ENCODE results near the gene GRM6.

GRM6 gene

GRCh38 chr5:178988436-178989220, 6.5 kb downstream of the GRM6 start:
- no peak overlapping the region for H3K27ac ChIP-seq
- H3K4me3 ChIP-seq (IDR thresholded peaks at IDR 0.05; ENCODE audit: insufficient read depth, low read depth, low read length), result no peak overlapping the region
- no peak overlapping the region for H2AFZ ChIP-seq (ENCODE audit: low read depth)
- H3K36me3 ChIP-seq (ENCODE audit: insufficient read depth), result no peaks in the 10 kb centered on the region
- H4K20me1 ChIP-seq (ENCODE audit: insufficient read depth), result no peaks in the 10 kb centered on the region
- TF ChIP-seq, protein P1, sequence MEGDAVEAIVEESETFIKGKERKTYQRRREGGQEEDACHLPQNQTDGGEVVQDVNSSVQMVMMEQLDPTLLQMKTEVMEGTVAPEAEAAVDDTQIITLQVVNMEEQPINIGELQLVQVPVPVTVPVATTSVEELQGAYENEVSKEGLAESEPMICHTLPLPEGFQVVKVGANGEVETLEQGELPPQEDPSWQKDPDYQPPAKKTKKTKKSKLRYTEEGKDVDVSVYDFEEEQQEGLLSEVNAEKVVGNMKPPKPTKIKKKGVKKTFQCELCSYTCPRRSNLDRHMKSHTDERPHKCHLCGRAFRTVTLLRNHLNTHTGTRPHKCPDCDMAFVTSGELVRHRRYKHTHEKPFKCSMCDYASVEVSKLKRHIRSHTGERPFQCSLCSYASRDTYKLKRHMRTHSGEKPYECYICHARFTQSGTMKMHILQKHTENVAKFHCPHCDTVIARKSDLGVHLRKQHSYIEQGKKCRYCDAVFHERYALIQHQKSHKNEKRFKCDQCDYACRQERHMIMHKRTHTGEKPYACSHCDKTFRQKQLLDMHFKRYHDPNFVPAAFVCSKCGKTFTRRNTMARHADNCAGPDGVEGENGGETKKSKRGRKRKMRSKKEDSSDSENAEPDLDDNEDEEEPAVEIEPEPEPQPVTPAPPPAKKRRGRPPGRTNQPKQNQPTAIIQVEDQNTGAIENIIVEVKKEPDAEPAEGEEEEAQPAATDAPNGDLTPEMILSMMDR (conservative IDR thresholded peaks at IDR 0.05; ENCODE audit: low read depth, low read length), result no peak
- H3K4me2 ChIP-seq, result no peak overlapping the region
- H3K4me1 ChIP-seq (ENCODE audit: low read depth, poor library complexity, severe bottlenecking), result no peaks in the 10 kb centered on the region
- no peaks in the 10 kb centered on the region for H3K27me3 ChIP-seq (ENCODE audit: insufficient read depth, low read depth)
- no peak overlapping the region for H3K9ac ChIP-seq
- no peaks in the 10 kb centered on the region for H3K79me2 ChIP-seq (ENCODE audit: insufficient read depth, low read depth)

- TF ChIP-seq, protein P1 (conservative IDR thresholded peaks at IDR 0.05; ENCODE audit: low read depth, low read length), result no peak
These were observed 8.7 kb downstream of the GRM6 start for GRCh38 chr5:178986326-178986960.

GRCh38 chr5:178984145-178985072, 10.7 kb downstream of the GRM6 start:
- no peaks in the 10 kb centered on the region for H3K4me1 ChIP-seq (ENCODE audit: low read depth, poor library complexity, severe bottlenecking)
- H4K20me1 ChIP-seq (ENCODE audit: insufficient read depth), result no peaks in the 10 kb centered on the region
- H3K4me2 ChIP-seq, result no peak overlapping the region
- H3K27ac ChIP-seq, result no peak overlapping the region
- H3K36me3 ChIP-seq (ENCODE audit: insufficient read depth), result no peaks in the 10 kb centered on the region
- H3K4me3 ChIP-seq (IDR thresholded peaks at IDR 0.05; ENCODE audit: insufficient read depth, low read depth, low read length), result no peak overlapping the region
- no peaks in the 10 kb centered on the region for H3K79me2 ChIP-seq (ENCODE audit: insufficient read depth, low read depth)
- no peaks in the 10 kb centered on the region for H3K27me3 ChIP-seq (ENCODE audit: insufficient read depth, low read depth)
- TF ChIP-seq, protein P1 (conservative IDR thresholded peaks at IDR 0.05; ENCODE audit: low read depth, low read length), result no peak
- H2AFZ ChIP-seq (ENCODE audit: low read depth), result no peak overlapping the region
- no peak overlapping the region for H3K9ac ChIP-seq

More at GRCh38 chr5:178986326-178986960, 8.7 kb downstream of the GRM6 start:
- H3K27me3 ChIP-seq (ENCODE audit: insufficient read depth, low read depth), result no peaks in the 10 kb centered on the region
- H3K4me1 ChIP-seq (ENCODE audit: low read depth, poor library complexity, severe bottlenecking), result no peaks in the 10 kb centered on the region
- H3K27ac ChIP-seq, result no peak overlapping the region
- H2AFZ ChIP-seq (ENCODE audit: low read depth), result no peak overlapping the region
- no peak overlapping the region for H3K9ac ChIP-seq
- no peaks in the 10 kb centered on the region for H3K36me3 ChIP-seq (ENCODE audit: insufficient read depth)
- H3K4me3 ChIP-seq (IDR thresholded peaks at IDR 0.05; ENCODE audit: insufficient read depth, low read depth, low read length), result no peak overlapping the region
- H3K4me2 ChIP-seq, result no peak overlapping the region
- no peaks in the 10 kb centered on the region for H4K20me1 ChIP-seq (ENCODE audit: insufficient read depth)
- H3K79me2 ChIP-seq (ENCODE audit: insufficient read depth, low read depth), result no peaks in the 10 kb centered on the region

DNA sequence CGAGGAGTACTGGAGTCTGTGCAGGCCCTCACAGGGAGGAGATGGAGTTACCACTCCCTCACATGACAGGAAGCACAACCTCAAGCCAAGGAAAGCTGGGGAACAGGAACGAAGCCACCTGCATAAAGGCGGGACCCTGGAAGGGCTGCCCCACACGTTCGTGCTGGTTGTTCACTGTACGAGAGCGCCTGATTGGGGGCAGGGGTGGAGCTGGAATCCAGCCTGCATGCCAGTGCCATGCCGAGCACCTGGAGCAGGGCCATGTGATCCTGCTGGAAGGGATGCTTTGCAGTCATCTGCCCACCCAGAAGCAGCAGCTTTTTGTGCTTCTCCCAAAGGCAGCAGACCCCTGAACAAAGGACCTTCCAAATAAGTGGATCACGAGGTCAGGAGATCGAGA, 11.4 kb downstream of the GRM6 start:
- no peaks in the 10 kb centered on the region for H3K36me3 ChIP-seq (ENCODE audit: insufficient read depth)

More for the DNA sequence above, 11.4 kb downstream of the GRM6 start:
- H2AFZ ChIP-seq (ENCODE audit: low read depth), result no peak overlapping the region
- H3K4me3 ChIP-seq (IDR thresholded peaks at IDR 0.05; ENCODE audit: insufficient read depth, low read depth, low read length), result no peak overlapping the region
- no peaks in the 10 kb centered on the region for H4K20me1 ChIP-seq (ENCODE audit: insufficient read depth)
- H3K4me2 ChIP-seq, result no peak overlapping the region
- TF ChIP-seq, protein P1 (conservative IDR thresholded peaks at IDR 0.05; ENCODE audit: low read depth, low read length), result no peak
- no peak overlapping the region for H3K27ac ChIP-seq
- no peaks in the 10 kb centered on the region for H3K4me1 ChIP-seq (ENCODE audit: low read depth, poor library complexity, severe bottlenecking)
- H3K27me3 ChIP-seq (ENCODE audit: insufficient read depth, low read depth), result no peaks in the 10 kb centered on the region
- H3K79me2 ChIP-seq (ENCODE audit: insufficient read depth, low read depth), result no peaks in the 10 kb centered on the region
- no peak overlapping the region for H3K9ac ChIP-seq
